HEK293 (cell line): ENCODE results near the gene EID2.
A peak's percentile ranks its signal among the peaks of the same experiment; 100 is the strongest.

Experiments
- CTCF ChIA-PET: fragments of 350-600 bp; formaldehyde crosslinking; extraction: SDS; loops from one replicate; lab custom pipeline; 2021; ENCODE audit warnings: antibody characterized with exemption; lab: Yijun Ruan, JAX
- POLR2A ChIA-PET: fragments of 300-600 bp; formaldehyde crosslinking; extraction: SDS; loops from one replicate; lab custom pipeline; 2020; ENCODE audit warnings: antibody characterized with exemption, inconsistent platforms; lab: Yijun Ruan, JAX
- H3K27ac ChIP-seq: fragments of 200-500 bp; sonication (Bioruptor generic); 2 replicates; pipeline ENCODE4 v1.5.1; 2014; ENCODE audit warnings: low read depth, low read length, control low read depth, inconsistent platforms; ENCODE audit errors: extremely low read depth
- H3K36me3 ChIP-seq, 2 experiments: fragments of 200-500 bp in 1 of 2; sonication (Bioruptor generic) in 1 of 2; 1 replicate in 1 of 2; 2 replicates in 1 of 2; pipeline ENCODE4 v1.5.1; 2014 to 2017; ENCODE audit warnings: inconsistent platforms in 2 of 2, low read length in 2 of 2; ENCODE audit not compliant: control insufficient read depth in 2 of 2, insufficient read depth in 1 of 2
- H3K4me1 ChIP-seq: fragments of 200-500 bp; sonication (Bioruptor generic); 2 replicates; pipeline ENCODE4 v1.5.1; 2014; ENCODE audit warnings: mild to moderate bottlenecking, low read length, inconsistent platforms; ENCODE audit not compliant: control insufficient read depth, insufficient read depth
- H3K4me3 ChIP-seq: 2 replicates; pipeline ENCODE4 v1.5.1; 2011; ENCODE audit warnings: low read depth, mild to moderate bottlenecking, control low read depth, low read length, moderate library complexity
- H3K9me3 ChIP-seq: fragments of 200-500 bp; sonication (Bioruptor generic); 2 replicates; pipeline ENCODE4 v1.5.1; 2014; ENCODE audit warnings: low read depth, low read length, inconsistent platforms; ENCODE audit not compliant: control insufficient read depth, insufficient read depth
- BCL6B ChIP-seq: fragments of 450-650 bp; formaldehyde crosslinking; IDR thresholded peaks from 2 replicates; pipeline ENCODE4 v1.5.1; 2017; ENCODE audit warnings: missing biosample characterization, missing genetic modification characterization
- OVOL3 ChIP-seq: fragments of 450-650 bp; formaldehyde crosslinking; IDR thresholded peaks from 2 replicates; pipeline ENCODE4 v1.5.1; 2016; ENCODE audit warnings: missing biosample characterization, missing genetic modification characterization
- SCRT2 ChIP-seq: fragments of 450-650 bp; formaldehyde crosslinking; IDR thresholded peaks from 2 replicates; pipeline ENCODE4 v1.5.1; 2016; ENCODE audit warnings: missing biosample characterization, missing genetic modification characterization
- ZBTB1 ChIP-seq: fragments of 450-650 bp; formaldehyde crosslinking; IDR thresholded peaks from 2 replicates; pipeline ENCODE4 v1.5.1; 2016; ENCODE audit warnings: missing biosample characterization, missing genetic modification characterization
- ZBTB21 ChIP-seq: fragments of 450-650 bp; formaldehyde crosslinking; IDR thresholded peaks from 2 replicates; pipeline ENCODE4 v1.5.1; 2017; ENCODE audit warnings: missing biosample characterization, missing genetic modification characterization
- ZFHX2 ChIP-seq: fragments of 450-650 bp; formaldehyde crosslinking; conservative IDR thresholded peaks from 2 replicates; pipeline ENCODE4 v1.5.1; 2016; ENCODE audit warnings: missing biosample characterization, missing genetic modification characterization
- ZNF16 ChIP-seq: fragments of 450-650 bp; formaldehyde crosslinking; IDR thresholded peaks from 2 replicates; pipeline ENCODE4 v1.5.1; 2016; ENCODE audit warnings: low read depth, missing biosample characterization, missing genetic modification characterization
- ZNF184 ChIP-seq: fragments of 450-650 bp; IDR thresholded peaks from 2 replicates; pipeline ENCODE4 v1.5.1; 2018; ENCODE audit warnings: missing biosample characterization, mild to moderate bottlenecking, missing genetic modification characterization
- ZNF19 ChIP-seq: fragments of 450-650 bp; formaldehyde crosslinking; IDR thresholded peaks from 2 replicates; pipeline ENCODE4; 2016; ENCODE audit warnings: missing biosample characterization, missing genetic modification characterization, low read depth
- ZNF202 ChIP-seq: fragments of 450-650 bp; formaldehyde crosslinking; IDR thresholded peaks from 2 replicates; pipeline ENCODE4 v1.5.1; 2016; ENCODE audit warnings: missing biosample characterization, missing genetic modification characterization, borderline replicate concordance
- ZNF211 ChIP-seq: fragments of 450-650 bp; formaldehyde crosslinking; IDR thresholded peaks from 2 replicates; pipeline ENCODE4 v1.5.1; 2016; ENCODE audit warnings: low read depth, missing biosample characterization, missing genetic modification characterization
- ZNF350 ChIP-seq: fragments of 450-650 bp; formaldehyde crosslinking; IDR thresholded peaks from 2 replicates; pipeline ENCODE4 v1.5.0; 2017; ENCODE audit warnings: missing biosample characterization, mild to moderate bottlenecking, missing genetic modification characterization
- ZNF366 ChIP-seq: fragments of 450-650 bp; formaldehyde crosslinking; conservative IDR thresholded peaks from 2 replicates; pipeline ENCODE4 v1.5.1; 2016; ENCODE audit warnings: missing biosample characterization, missing genetic modification characterization
- ZNF423 ChIP-seq: fragments of 450-650 bp; formaldehyde crosslinking; IDR thresholded peaks from 2 replicates; pipeline ENCODE4 v1.5.1; 2016; ENCODE audit warnings: missing biosample characterization, missing genetic modification characterization
- ZNF501 ChIP-seq: fragments of 450-650 bp; formaldehyde crosslinking; IDR thresholded peaks from 2 replicates; pipeline ENCODE4 v1.5.1; 2016; ENCODE audit warnings: missing biosample characterization, missing genetic modification characterization
- ZNF518A ChIP-seq: fragments of 450-650 bp; formaldehyde crosslinking; conservative IDR thresholded peaks from 2 replicates; pipeline ENCODE4 v1.5.1; 2016; ENCODE audit warnings: low read depth, missing biosample characterization, missing genetic modification characterization
- ZNF560 ChIP-seq: fragments of 450-650 bp; formaldehyde crosslinking; IDR thresholded peaks from 2 replicates; pipeline ENCODE4 v1.5.1; 2017; ENCODE audit warnings: missing biosample characterization, missing genetic modification characterization, borderline replicate concordance
- ZNF610 ChIP-seq: fragments of 450-650 bp; formaldehyde crosslinking; IDR thresholded peaks from 2 replicates; pipeline ENCODE4 v1.5.1; 2016; ENCODE audit warnings: missing biosample characterization, missing genetic modification characterization, borderline replicate concordance
- ZNF701 ChIP-seq: fragments of 450-650 bp; formaldehyde crosslinking; IDR thresholded peaks from 2 replicates; pipeline ENCODE4 v1.5.1; 2016; ENCODE audit warnings: missing biosample characterization, missing genetic modification characterization
- ZNF776 ChIP-seq: fragments of 450-650 bp; formaldehyde crosslinking; IDR thresholded peaks from 2 replicates; pipeline ENCODE4 v1.5.0; 2017; ENCODE audit warnings: missing biosample characterization, missing genetic modification characterization, borderline replicate concordance
- ZNF785 ChIP-seq: fragments of 450-650 bp; formaldehyde crosslinking; IDR thresholded peaks from 2 replicates; pipeline ENCODE4 v1.5.1; 2016; ENCODE audit warnings: missing biosample characterization, missing genetic modification characterization
- ZNF837 ChIP-seq: fragments of 450-650 bp; formaldehyde crosslinking; IDR thresholded peaks from 2 replicates; pipeline ENCODE4 v1.5.1; 2016; ENCODE audit warnings: missing biosample characterization, missing genetic modification characterization
- TF ChIP-seq, protein P1 (sequence below): fragments of 450-650 bp; formaldehyde crosslinking; IDR thresholded peaks from 2 replicates; pipeline ENCODE4 v1.5.1; 2016; ENCODE audit warnings: missing biosample characterization, missing genetic modification characterization
- TF ChIP-seq, protein P2 (sequence below): fragments of 450-650 bp; formaldehyde crosslinking; IDR thresholded peaks from 2 replicates; pipeline ENCODE4 v1.5.1; 2016; ENCODE audit warnings: missing biosample characterization, missing genetic modification characterization, borderline replicate concordance

EID2 gene

GRCh38 chr19:39497996-39498797 is 41.8 kb downstream of the EID2 start:
- Histone ChIP-seq H3K9me3 (no peaks in the 10 kb centered on the region), H3K36me3 (no peaks in the 10 kb centered on the region; a peak in 1 of 3 replicates), H3K4me1 (peaks cover 16% of the 10 kb centered on the region), H3K27ac (peak overlapping the region; percentile 2; the same call in 1 of the 2 replicates), H3K4me3 (no peak overlapping the region)
- POLR2A ChIA-PET = interaction anchor here (0.5 to 3.5 kb wide), 17 partner anchors 9 to 829 kb away, joined by 3 to 29 read pairs (median 5); partner anchors contain the start of genes EID2B, RPS16, SUPT5H and TIMM50
- CTCF ChIA-PET = interaction anchor here (0.5 to 4.9 kb wide), 28 partner anchors 10 to 571 kb away, joined by 3 to 59 read pairs (median 4); partner anchors contain the start of genes EID2, EID2B, RPS16 and TIMM50
- TF ChIP-seq ZNF776 (tag by site-specific recombination) (0 out of 2 replicates have a peak, but pooled peaks have one; percentile 84), ZNF837 (tag by site-specific recombination) (peak; percentile 73), ZNF211 (no peak), ZNF202 (no peak), ZBTB21 (tag by site-specific recombination) (peak; percentile 80), ZNF518A (tag by site-specific recombination) (no peak), ZBTB1 (tag by site-specific recombination) (no peak), ZNF366 (tag by site-specific recombination) (no peak), ZNF16 (no peak), ZNF701 (tag by site-specific recombination) (no peak), OVOL3 (tag by site-specific recombination) (peak; percentile 55; the same call in 1 of the 2 replicates), ZNF610 (0 out of 2 replicates have a peak, but pooled peaks have one; percentile 28), ZNF785 (tag by site-specific recombination) (peak; percentile 54; the same call in 1 of the 2 replicates), ZNF501 (peak; percentile 80), BCL6B (no peak), ZFHX2 (tag by site-specific recombination) (peak; percentile 64), SCRT2 (tag by site-specific recombination) (peak; percentile 66), ZNF560 (no peak), ZNF423 (tag by site-specific recombination) (peak; percentile 67), ZNF350 (tag by site-specific recombination) (no peak), ZNF19 (no peak), ZNF184 (tag by site-specific recombination) (no peak)
- TF ChIP-seq, protein P1, sequence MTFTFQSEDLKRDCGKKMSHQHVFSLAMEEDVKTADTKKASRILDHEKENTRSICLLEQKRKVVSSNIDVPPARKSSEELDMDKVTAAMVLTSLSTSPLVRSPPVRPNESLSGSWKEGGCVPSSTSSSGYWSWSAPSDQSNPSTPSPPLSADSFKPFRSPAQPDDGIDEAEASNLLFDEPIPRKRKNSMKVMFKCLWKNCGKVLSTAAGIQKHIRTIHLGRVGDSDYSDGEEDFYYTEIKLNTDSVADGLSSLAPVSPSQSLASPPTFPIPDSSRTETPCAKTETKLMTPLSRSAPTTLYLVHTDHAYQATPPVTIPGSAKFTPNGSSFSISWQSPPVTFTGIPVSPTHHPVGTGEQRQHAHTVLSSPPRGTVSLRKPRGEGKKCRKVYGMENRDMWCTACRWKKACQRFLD (tag by site-specific recombination) = no peak
- TF ChIP-seq, protein P2, sequence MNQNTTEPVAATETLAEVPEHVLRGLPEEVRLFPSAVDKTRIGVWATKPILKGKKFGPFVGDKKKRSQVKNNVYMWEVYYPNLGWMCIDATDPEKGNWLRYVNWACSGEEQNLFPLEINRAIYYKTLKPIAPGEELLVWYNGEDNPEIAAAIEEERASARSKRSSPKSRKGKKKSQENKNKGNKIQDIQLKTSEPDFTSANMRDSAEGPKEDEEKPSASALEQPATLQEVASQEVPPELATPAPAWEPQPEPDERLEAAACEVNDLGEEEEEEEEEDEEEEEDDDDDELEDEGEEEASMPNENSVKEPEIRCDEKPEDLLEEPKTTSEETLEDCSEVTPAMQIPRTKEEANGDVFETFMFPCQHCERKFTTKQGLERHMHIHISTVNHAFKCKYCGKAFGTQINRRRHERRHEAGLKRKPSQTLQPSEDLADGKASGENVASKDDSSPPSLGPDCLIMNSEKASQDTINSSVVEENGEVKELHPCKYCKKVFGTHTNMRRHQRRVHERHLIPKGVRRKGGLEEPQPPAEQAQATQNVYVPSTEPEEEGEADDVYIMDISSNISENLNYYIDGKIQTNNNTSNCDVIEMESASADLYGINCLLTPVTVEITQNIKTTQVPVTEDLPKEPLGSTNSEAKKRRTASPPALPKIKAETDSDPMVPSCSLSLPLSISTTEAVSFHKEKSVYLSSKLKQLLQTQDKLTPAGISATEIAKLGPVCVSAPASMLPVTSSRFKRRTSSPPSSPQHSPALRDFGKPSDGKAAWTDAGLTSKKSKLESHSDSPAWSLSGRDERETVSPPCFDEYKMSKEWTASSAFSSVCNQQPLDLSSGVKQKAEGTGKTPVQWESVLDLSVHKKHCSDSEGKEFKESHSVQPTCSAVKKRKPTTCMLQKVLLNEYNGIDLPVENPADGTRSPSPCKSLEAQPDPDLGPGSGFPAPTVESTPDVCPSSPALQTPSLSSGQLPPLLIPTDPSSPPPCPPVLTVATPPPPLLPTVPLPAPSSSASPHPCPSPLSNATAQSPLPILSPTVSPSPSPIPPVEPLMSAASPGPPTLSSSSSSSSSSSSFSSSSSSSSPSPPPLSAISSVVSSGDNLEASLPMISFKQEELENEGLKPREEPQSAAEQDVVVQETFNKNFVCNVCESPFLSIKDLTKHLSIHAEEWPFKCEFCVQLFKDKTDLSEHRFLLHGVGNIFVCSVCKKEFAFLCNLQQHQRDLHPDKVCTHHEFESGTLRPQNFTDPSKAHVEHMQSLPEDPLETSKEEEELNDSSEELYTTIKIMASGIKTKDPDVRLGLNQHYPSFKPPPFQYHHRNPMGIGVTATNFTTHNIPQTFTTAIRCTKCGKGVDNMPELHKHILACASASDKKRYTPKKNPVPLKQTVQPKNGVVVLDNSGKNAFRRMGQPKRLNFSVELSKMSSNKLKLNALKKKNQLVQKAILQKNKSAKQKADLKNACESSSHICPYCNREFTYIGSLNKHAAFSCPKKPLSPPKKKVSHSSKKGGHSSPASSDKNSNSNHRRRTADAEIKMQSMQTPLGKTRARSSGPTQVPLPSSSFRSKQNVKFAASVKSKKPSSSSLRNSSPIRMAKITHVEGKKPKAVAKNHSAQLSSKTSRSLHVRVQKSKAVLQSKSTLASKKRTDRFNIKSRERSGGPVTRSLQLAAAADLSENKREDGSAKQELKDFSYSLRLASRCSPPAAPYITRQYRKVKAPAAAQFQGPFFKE (tag by site-specific recombination) = no peak
